ENCODE data around the gene SIGLEC11.

SIGLEC11 gene

GRCh38 chr19:49906879-49907564 lies 54.0 kb downstream of the SIGLEC11 start:
- no peak for DNase-seq (ENCODE audit: low read depth)

GRCh38 chr19:49904136-49904535 lies 56.8 kb downstream of the SIGLEC11 start:
- no peak for DNase-seq (ENCODE audit: low read depth)

Data from stimulated activated CD8-positive, alpha-beta memory T cell treated with anti-CD3 and anti-CD28 coated beads, Interleukin-15, amount 100 ng/mL, for 24 hours (primary cell).